Stimulated activated naive B cell treated with anti-CD40 and anti-IgM and Interleukin-4, amounts not matched to agents 10 μg/mL and 1 μg/mL and 100 μg/mL, for 72 hours (primary cell): ENCODE data around the gene BTAF1.
"Not testable (repeated sequence)": the region's sequence is repeated elsewhere in the genome, so short reads cannot be mapped to it uniquely, and the experiment has no call there.

Experiments
- ATAC-seq, 2 donors: fragments of 150-1000 bp; cut with Tn5 transposase; replicated peaks; 2 replicates each; pipeline ENCODE4 v1.10.0; 2021; ENCODE audit warnings: moderate library complexity in 1 of 2
- DNase-seq: peaks from one replicate; pipeline ENCODE4 v3.0.0; 2021
- H3K27ac Mint-ChIP-seq: one replicate; pipeline ENCODE4 v1.8.0; 2022; ENCODE audit warnings: mild to moderate bottlenecking, mixed read lengths
- H3K27me3 Mint-ChIP-seq, 2 donors: one replicate each; pipeline ENCODE4 v1.8.0; 2022; ENCODE audit warnings: mixed read lengths in 2 of 2
- H3K36me3 Mint-ChIP-seq, 2 donors: one replicate each; pipeline ENCODE4 v1.8.0; 2022; ENCODE audit warnings: mixed read lengths in 2 of 2, mild to moderate bottlenecking in 1 of 2
- H3K4me1 Mint-ChIP-seq, 2 donors: one replicate each; pipeline ENCODE4 v1.8.0; 2022; ENCODE audit warnings: mixed read lengths in 2 of 2, mild to moderate bottlenecking in 1 of 2
- H3K4me3 Mint-ChIP-seq, 2 donors: one replicate each; pipeline ENCODE4 v1.8.0; 2022; ENCODE audit warnings: mild to moderate bottlenecking in 2 of 2, mixed read lengths in 2 of 2, moderate library complexity in 1 of 2
- H3K9me3 Mint-ChIP-seq, 2 donors: one replicate each; pipeline ENCODE4 v1.8.0; 2022; ENCODE audit warnings: mixed read lengths in 2 of 2, mild to moderate bottlenecking in 1 of 2

BTAF1 gene

DNA sequence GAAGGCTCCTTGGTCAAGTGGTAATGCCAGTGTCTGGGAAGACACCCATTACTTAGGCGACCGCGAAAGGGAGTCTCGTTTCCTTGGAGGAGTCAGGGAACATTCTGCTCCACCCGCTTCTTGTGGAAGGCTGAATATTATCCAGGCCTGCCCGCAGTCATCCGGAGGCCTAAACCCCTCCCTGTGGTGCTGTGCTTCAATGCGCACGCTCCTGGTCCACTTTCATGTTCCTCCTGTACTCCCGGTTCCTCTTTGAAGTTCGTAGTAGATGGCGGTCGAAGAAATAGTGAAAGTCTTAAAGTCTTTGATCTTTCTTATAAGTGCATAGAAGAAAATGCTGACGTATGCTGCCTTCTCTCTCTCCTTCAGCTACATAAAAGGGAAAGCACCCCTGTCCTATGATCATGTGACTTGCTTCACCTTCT is 29.3 kb upstream of the BTAF1 start:
- not testable (repeated sequence) for H3K9me3 Mint-ChIP-seq, DNase-seq, ATAC-seq, H3K4me3 Mint-ChIP-seq, H3K4me1 Mint-ChIP-seq, H3K36me3 Mint-ChIP-seq, H3K27ac Mint-ChIP-seq
- peaks cover 16 to 32% of the 10 kb centered on the region in 2 donors for H3K27me3 Mint-ChIP-seq

DNA sequence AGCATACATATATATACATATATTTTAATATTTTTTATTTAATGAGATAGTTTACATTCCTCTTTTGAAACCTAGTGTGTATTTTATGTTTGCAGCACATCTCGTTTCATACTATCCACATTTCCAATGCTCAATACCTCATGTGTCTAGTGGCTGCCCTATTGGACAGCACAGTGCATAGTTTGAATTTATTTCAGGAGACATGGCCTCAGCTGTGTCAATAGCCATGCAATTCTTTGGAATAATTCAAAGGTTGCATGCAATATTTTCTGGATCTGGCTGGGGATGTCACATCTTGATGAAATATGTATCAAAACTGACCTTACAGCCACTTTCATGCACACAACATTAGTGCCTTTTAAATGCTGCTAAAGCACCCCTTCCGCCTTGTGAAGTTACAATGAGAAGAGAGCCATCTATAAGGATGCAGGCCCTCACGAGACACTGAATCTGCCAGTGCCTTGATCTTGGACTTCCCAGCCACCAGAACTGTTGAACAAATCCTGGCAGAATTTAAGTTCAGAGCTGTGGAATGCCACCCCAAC is 27.3 kb upstream of the BTAF1 start:
- no peak for DNase-seq
- Mint-ChIP-seq H3K27ac (no peak overlapping the region), H3K36me3 (no peaks in the 10 kb centered on the region), H3K27me3 (peaks cover 12 to 20% of the 10 kb centered on the region in 2 donors), H3K9me3 (no peaks in the 10 kb centered on the region), H3K4me1 (peaks cover 0 to under 1% of the 10 kb centered on the region in 2 donors), H3K4me3 (no peak overlapping the region)
- ATAC-seq: no peak

DNA sequence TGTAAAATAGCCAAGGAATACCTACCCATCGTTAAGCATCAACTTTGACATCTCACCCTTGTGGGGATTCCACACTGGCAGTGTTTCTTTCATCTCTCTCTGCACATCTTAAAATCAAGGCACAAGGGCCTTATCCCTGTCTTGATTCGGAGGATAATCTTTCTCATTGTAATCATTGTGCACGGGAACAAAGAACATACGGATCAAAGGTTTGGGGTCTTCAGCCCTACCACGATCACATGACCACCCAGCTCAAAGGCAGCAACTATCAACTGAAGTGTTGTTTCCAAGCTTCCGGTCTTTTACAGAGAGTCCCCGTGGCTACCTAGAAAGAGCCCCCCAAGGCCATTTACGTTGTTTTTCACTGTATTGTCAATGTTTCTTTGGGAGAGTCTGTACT is 26.1 kb upstream of the BTAF1 start:
- H3K27ac Mint-ChIP-seq: no peak overlapping the region
- peaks cover 9 to 12% of the 10 kb centered on the region in 2 donors for H3K27me3 Mint-ChIP-seq
- H3K36me3 Mint-ChIP-seq: no peaks in the 10 kb centered on the region
- no peak for DNase-seq
- H3K9me3 Mint-ChIP-seq: no peaks in the 10 kb centered on the region
- no peak for ATAC-seq
- peaks cover 0 to 9% of the 10 kb centered on the region in 2 donors for H3K4me1 Mint-ChIP-seq
- H3K4me3 Mint-ChIP-seq: no peak overlapping the region

DNA sequence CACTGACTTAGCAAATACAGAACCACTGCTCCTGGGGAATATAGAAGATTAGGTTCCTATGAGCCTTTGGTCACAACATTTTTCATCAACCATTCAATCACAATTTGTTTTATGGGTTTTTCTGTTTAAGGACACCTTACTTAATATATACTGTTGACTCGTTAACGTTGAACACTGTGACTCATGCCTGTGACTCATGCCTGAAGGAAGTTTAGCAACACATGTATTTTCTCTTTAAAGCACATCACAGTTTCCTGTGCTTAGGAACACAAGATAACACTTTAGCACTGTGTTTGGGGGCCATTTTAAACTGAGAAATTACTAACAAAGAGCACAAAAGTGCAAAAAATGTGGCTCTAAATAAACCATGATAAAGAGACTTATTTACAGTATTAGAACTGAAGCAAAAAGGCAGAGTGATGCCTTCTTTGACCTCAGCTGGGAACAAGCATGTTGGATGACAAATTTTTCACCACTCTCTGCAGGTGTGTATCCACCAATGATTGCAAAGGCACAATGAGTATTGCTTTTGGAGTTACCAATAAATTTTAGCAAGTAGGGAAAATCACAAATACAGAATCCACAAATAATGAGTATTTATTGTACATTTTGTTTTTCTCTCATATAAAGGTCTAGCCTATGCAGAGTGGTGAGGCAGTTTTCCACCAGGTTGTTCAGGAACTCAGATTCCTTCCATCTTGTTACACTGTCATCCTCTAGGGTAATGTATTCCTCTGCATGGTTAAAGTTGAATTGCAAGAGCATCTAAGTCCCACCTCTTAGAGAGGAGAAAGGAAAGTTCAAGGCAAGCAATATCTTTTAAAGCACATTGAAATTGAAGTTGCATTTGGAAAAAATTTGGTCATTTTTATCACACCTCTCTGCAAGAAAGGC is 21.5 kb upstream of the BTAF1 start:
- Mint-ChIP-seq H3K27ac (no peak overlapping the region), H3K36me3 (peaks cover 2 to 14% of the 10 kb centered on the region in 2 donors), H3K4me3 (no peak overlapping the region)

DNA sequence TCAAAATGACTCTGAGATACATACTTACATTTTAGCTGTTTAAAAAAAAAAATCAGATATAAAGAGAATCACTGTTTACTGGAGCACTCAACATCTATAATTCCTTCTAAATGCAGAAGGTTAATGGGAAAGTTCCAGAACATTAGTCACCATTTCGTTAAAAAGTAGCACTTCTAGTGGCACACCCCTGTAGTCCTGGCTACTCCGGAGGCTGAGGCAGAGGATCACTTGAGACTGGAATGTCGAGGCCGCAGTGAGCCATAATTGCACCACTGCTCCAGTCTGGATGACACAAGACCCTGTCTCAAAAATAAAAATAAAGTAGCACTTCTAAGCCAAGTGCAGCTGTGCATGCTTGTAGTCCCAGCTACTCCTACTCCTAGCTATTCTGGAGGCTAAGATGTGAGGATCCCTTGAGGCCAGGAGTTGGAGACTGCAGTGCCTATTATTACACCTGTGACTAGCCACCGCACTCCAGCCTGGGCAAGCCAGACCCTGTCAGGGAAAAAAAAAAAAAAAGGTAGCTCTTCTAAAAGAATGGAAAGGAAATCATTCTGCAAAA is 16.5 kb upstream of the BTAF1 start:
- no peak overlapping the region for H3K27ac Mint-ChIP-seq
- peaks cover 7 to 23% of the 10 kb centered on the region in 2 donors for H3K4me1 Mint-ChIP-seq
- DNase-seq (no peak), ATAC-seq (no peak)
- no peaks in the 10 kb centered on the region for H3K9me3 Mint-ChIP-seq
- peaks cover 2 to 14% of the 10 kb centered on the region in 2 donors for H3K36me3 Mint-ChIP-seq
- no peaks in the 10 kb centered on the region for H3K27me3 Mint-ChIP-seq
- H3K4me3 Mint-ChIP-seq: peak overlapping the region; percentile 92 to 94

More for the DNA sequence above, 21.5 kb upstream of the BTAF1 start:
- H3K9me3 Mint-ChIP-seq: no peaks in the 10 kb centered on the region
- DNase-seq (no peak), ATAC-seq (peak; percentile 74 to 93)
- H3K4me1 Mint-ChIP-seq: peaks cover 0 to 10% of the 10 kb centered on the region in 2 donors
- peaks cover 5 to 12% of the 10 kb centered on the region in 2 donors for H3K27me3 Mint-ChIP-seq

DNA sequence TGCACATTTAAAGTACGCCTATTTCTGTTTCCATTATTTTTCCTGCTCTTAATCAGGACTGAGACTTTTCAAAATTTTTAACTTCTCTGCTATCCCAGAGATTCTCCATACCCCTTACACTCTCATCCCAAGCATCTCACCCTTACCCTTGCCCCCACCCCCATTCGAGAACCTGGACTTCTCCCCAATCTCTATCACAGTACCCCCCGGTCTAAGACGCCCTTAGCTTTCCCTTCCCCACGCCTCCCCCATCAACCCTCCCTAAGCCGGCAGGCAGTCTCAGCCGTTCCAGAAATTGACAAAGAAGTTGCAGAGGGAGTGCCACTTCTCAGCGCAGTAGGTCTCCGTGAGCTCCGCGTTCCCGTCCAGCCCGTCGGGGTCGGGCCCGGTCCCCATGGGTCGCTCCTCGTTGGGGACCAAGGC is 15.6 kb upstream of the BTAF1 start:
- peak; percentile 31 to 34 for ATAC-seq
- peaks cover 0 to 2% of the 10 kb centered on the region in 2 donors for H3K27me3 Mint-ChIP-seq
- peaks cover 7 to 23% of the 10 kb centered on the region in 2 donors for H3K4me1 Mint-ChIP-seq
- H3K27ac Mint-ChIP-seq: peak overlapping the region; percentile 48
- H3K4me3 Mint-ChIP-seq: peak overlapping the region; percentile 92 to 94
- no peak for DNase-seq
- peaks cover 2 to 14% of the 10 kb centered on the region in 2 donors for H3K36me3 Mint-ChIP-seq
- H3K9me3 Mint-ChIP-seq: no peaks in the 10 kb centered on the region

DNA sequence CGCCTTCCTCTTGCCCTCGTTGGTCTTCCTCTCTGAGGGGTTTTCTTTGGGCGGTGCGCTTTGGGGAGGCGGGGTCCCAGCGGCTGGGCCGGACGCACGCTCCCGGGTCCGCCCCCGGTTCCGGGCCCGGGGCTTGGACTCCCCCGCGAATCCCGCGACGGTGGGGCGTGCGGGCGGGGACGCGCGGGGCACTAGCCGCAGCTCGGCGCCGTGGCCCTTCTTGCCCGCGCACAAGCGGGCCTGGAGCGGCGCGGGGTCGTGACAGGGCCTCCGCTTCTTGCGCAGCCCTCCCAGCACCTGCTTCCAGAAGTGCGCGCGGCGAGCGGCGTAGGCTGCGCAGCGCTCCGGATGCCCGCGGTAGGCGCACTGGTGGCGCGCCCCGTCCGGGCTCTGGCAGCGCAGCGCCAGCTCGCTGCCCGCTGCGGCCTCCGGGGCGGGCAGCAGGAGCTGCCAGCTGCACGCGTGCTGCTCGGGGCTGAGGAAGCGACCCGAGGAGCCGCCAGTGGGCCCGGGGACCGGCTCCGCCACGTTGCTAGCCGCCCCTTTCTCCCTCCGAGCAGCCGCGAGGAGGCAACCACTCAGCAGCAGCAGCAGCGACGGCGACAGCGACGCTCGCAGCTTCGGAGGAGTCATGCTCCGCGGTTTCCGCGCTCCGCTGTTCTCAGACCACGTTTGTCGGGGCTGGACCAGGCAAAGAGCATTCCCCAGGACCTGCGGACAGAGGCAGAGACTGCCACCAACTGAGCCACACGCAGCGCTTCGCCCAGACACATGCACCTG is 15.0 kb upstream of the BTAF1 start:
- peaks cover 8 to 23% of the 10 kb centered on the region in 2 donors for H3K4me1 Mint-ChIP-seq
- ATAC-seq (peak; percentile 92), DNase-seq (peak; percentile 73)
- peaks cover 5 to 6% of the 10 kb centered on the region in 2 donors for H3K27me3 Mint-ChIP-seq
- H3K36me3 Mint-ChIP-seq: peaks cover 2 to 14% of the 10 kb centered on the region in 2 donors
- no peaks in the 10 kb centered on the region for H3K9me3 Mint-ChIP-seq
- H3K27ac Mint-ChIP-seq: peak overlapping the region; percentile 94
- peak overlapping the region; percentile 92 to 94 for H3K4me3 Mint-ChIP-seq

DNA sequence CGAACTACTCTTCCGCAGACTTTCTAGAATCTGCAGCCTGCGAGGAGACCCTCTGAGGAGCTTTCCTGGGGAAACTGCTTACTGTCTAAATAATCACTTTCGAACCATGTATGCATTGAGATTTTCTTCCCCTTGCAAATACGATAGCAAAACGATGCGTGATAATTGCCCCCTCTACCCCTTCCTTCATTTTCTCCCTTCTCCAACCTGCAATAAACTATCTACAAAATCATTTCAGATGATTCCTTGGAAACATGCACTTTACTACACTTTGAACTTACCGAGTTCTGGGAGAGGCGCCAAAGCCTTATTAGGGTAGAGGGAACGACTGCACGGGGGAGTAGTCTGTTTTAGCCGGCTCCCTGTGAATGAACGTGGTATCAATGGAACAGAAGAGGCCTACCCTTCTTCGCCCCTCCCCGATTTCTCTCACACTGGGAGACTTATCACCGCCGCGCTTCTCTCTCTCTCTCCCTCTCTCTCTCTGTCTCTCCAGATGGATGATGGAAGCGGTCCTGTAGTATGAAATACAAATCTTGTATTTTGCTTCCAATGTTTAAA is 14.4 kb upstream of the BTAF1 start, which contains the start of gene FGFBP3:
TSS of gene FGFBP3 (minus strand) at position 370 of the 561 bp plus-strand sequence. CDS start 517 bp downstream, outside the sequence.
- Mint-ChIP-seq H3K4me3 (peak within 1 kb of the TSS; percentile 92 to 94), H3K36me3 (peaks cover 2 to 14% of the 10 kb centered on the region in 2 donors), H3K27ac (peak within 1 kb of the TSS; percentile 94), H3K9me3 (no peaks in the 10 kb centered on the region), H3K4me1 (peaks cover 8 to 23% of the 10 kb centered on the region in 2 donors), H3K27me3 (peaks cover 6 to 8% of the 10 kb centered on the region in 2 donors)
- ATAC-seq: peak; percentile 12 to 19
- no peak for DNase-seq

DNA sequence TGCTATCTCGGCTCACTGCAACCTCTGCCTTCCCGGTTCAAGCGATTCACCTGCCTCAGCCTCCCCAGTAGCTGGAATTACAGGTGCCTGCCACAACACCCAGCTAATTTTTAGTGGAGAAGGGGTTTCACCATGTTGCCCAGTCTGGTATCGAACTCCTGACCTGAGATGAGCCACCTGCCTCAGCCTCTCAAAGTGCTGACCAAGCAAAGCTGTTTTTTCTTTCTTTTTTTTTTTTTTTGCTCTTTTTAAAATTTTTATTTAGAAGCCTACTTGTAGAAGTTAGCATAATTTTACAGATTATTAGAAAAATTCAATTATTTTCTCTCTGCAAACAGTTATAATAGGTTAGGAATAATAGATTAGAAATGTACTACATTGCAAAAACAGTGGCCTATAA is 13.1 kb upstream of the BTAF1 start:
- Mint-ChIP-seq H3K27me3 (peaks cover 8 to 10% of the 10 kb centered on the region in 2 donors), H3K4me1 (peaks cover 8 to 23% of the 10 kb centered on the region in 2 donors), H3K4me3 (no peak overlapping the region), H3K9me3 (no peaks in the 10 kb centered on the region), H3K27ac (no peak overlapping the region), H3K36me3 (peaks cover 0 to 8% of the 10 kb centered on the region in 2 donors)
- ATAC-seq: no peak
- no peak for DNase-seq

DNA sequence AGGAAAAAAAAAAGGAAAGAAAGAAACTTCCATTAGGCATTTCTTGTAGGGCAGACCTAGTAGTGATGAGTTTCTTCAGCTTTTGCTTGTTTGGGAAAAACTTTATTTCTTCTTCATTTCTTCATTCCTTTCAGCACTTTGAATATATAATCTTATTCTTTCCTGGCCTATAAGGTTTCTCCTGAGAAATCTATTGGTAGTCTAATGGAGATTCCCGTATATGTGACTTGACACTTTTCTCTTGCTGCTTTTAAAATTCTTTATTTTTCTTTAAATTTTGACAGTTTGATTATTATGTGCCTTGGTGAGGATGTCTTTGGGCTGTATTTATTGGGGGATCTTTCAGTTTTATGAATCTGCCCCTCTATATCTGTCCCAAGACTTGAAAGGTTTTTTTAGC is 3.9 kb upstream of the BTAF1 start:
- Mint-ChIP-seq H3K27me3 (peaks cover 25 to 28% of the 10 kb centered on the region in 2 donors), H3K4me3 (no peak overlapping the region), H3K27ac (no peak overlapping the region), H3K36me3 (no peaks in the 10 kb centered on the region), H3K4me1 (peaks cover 2 to 7% of the 10 kb centered on the region in 2 donors), H3K9me3 (peaks cover 0 to 2% of the 10 kb centered on the region in 2 donors)
- DNase-seq (no peak), ATAC-seq (no peak)

DNA sequence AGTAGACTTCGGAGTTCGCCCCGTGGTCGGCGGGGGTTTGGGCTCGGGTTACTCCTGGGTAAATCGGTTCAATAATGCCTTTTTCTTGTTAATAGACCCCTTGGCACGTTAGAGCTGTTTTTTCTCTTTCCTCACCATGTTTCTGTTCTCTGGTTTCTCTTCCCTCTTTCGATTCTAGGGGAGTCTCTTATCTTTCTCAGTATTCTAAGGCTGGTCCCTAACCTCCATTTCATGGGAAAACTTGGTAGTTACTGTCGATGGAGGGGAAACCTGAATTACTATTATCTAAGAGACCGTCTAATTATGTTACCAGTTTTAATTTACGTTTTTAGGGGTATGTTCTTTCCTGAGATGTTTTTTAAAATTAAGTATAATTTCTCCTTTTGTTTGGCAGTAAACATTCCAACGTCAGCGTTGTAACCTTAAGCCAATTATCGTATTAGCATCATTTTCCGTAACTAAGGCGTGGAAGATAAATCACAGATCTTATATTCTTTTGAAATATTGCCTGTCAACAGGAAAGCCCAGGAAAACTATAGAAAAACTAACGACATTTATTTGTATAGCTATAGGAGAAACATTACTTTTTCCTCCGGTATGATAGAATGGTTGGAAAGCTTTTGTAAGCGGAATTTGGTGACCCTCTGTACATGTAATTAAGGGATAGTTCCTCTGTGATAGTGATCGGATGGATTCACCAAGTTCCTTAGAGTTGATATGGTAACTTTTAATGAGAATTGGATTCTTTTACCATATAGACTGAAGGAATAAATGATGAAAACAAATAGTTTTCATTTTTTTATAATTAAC is 847 bp downstream of the BTAF1 start:
- ATAC-seq: peak; percentile 40 to 48
- peaks cover 23 to 37% of the 10 kb centered on the region in 2 donors for H3K4me1 Mint-ChIP-seq

DNA sequence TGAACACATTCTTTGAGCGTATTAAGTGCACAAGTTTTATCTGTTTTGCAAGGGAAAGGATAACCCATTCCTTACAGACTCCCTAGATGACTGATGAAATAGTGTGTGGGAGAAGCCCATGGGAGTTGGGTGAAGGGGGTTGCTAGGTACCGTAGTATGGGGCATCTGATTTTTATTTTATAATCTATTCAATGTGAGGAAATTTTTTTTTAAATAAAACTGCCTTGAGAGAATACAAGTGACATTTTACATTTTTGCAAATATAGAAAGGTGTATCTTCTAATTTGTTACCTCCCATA is 1.4 kb downstream of the BTAF1 start:
- Mint-ChIP-seq H3K9me3 (no peaks in the 10 kb centered on the region), H3K4me3 (peak overlapping the region; percentile 84 to 86), H3K36me3 (peaks cover 8 to 23% of the 10 kb centered on the region in 2 donors), H3K27ac (no peak overlapping the region), H3K27me3 (no peaks in the 10 kb centered on the region), H3K4me1 (peaks cover 23 to 37% of the 10 kb centered on the region in 2 donors)
- ATAC-seq: no peak
- no peak for DNase-seq

More for the DNA sequence above, 847 bp downstream of the BTAF1 start:
- Mint-ChIP-seq H3K27ac (peak overlapping the region; percentile 99), H3K27me3 (no peaks in the 10 kb centered on the region), H3K4me3 (peak overlapping the region; percentile 84 to 86), H3K9me3 (no peaks in the 10 kb centered on the region), H3K36me3 (peaks cover 8 to 23% of the 10 kb centered on the region in 2 donors)
- no peak for DNase-seq

DNA sequence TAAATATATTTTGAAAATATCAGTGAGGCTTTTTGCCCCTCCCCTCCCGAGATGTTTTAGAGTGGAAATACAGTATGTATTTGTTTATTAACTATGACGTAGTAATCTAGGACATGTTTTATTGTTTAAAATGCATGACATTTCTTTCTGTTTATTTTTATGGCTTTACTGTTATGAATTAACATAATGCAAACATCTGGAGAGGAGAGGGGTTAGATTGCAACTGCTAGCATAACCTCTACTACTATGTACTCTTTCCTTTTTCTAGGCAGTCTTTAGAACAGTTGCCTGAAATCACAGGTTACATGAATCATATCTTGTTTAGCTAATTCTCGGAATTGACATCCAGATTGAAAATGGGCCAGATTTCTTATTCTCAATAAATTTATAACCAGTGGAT is 7.4 kb downstream of the BTAF1 start:
- Mint-ChIP-seq H3K4me1 (peaks cover 42 to 57% of the 10 kb centered on the region in 2 donors), H3K27ac (no peak overlapping the region)
- ATAC-seq: no peak

More for the DNA sequence above, 7.4 kb downstream of the BTAF1 start:
- Mint-ChIP-seq H3K27me3 (no peaks in the 10 kb centered on the region), H3K4me3 (no peak overlapping the region), H3K36me3 (peaks cover 24 to 55% of the 10 kb centered on the region in 2 donors), H3K9me3 (no peaks in the 10 kb centered on the region)
- DNase-seq: no peak
